Measurements from ENCODE around the gene AMHR2. TPM values are rescaled to one million over a fixed set of nuclear protein-coding genes. Genes with fewer than 3 reads are reported as not detected.
"Not testable (repeated sequence)": the region's sequence is repeated elsewhere in the genome, so short reads cannot be mapped to it uniquely, and the experiment has no call there.

The AMHR2 gene
- total RNA-seq, 1 donor from 2014 or later = 0.46 TPM

GRCh38 chr12:53410951-53411350 is 12.7 kb upstream of the AMHR2 start:
- Histone ChIP-seq H3K27ac (no peak overlapping the region), H3K4me3 (no peak overlapping the region), H3K27me3 (no peaks in the 10 kb centered on the region), H3K4me1 (peaks cover 5% of the 10 kb centered on the region), H3K36me3 (peaks cover 75% of the 10 kb centered on the region), H3K9me3 (no peaks in the 10 kb centered on the region)
- no peak for TF ChIP-seq CTCF (IDR thresholded peaks at IDR 0.05)
- intact Hi-C loops (cut with DNase I) = no loop called here
- DNase-seq (no peak), ATAC-seq (no peak)

GRCh38 chr12:53413485-53414204 is 10.0 kb upstream of the AMHR2 start:
- DNase-seq (no peak), ATAC-seq (no peak)
- H3K27me3 ChIP-seq = no peaks in the 10 kb centered on the region
- peaks cover 50% of the 10 kb centered on the region for H3K36me3 ChIP-seq
- no peaks in the 10 kb centered on the region for H3K9me3 ChIP-seq
- no peak overlapping the region for H3K4me3 ChIP-seq
- peaks cover 5% of the 10 kb centered on the region for H3K4me1 ChIP-seq
- no peak for TF ChIP-seq CTCF (IDR thresholded peaks at IDR 0.05)
- no peak overlapping the region for H3K27ac ChIP-seq
- intact Hi-C loops (cut with DNase I) = no loop called here

GRCh38 chr12:53414756-53415417 is 8.8 kb upstream of the AMHR2 start:
- intact Hi-C loops (cut with DNase I) = no loop called here
- no peak for TF ChIP-seq CTCF (IDR thresholded peaks at IDR 0.05)
- H3K4me1 ChIP-seq = peaks cover 5% of the 10 kb centered on the region
- ATAC-seq (no peak), DNase-seq (no peak)
- no peaks in the 10 kb centered on the region for H3K27me3 ChIP-seq
- H3K36me3 ChIP-seq = peaks cover 38% of the 10 kb centered on the region
- H3K27ac ChIP-seq = no peak overlapping the region
- H3K9me3 ChIP-seq = no peaks in the 10 kb centered on the region
- no peak overlapping the region for H3K4me3 ChIP-seq

GRCh38 chr12:53415752-53416389 is 7.8 kb upstream of the AMHR2 start:
- peaks cover 28% of the 10 kb centered on the region for H3K36me3 ChIP-seq
- not testable (repeated sequence) for DNase-seq, H3K27ac ChIP-seq

GRCh38 chr12:53417291-53417816 is 6.3 kb upstream of the AMHR2 start:
- H3K9me3 ChIP-seq; DNase-seq; H3K4me3 ChIP-seq; H3K27me3 ChIP-seq; intact Hi-C loops (cut with DNase I); H3K27ac ChIP-seq; H3K4me1 ChIP-seq: not testable (repeated sequence)
- peaks cover 13% of the 10 kb centered on the region for H3K36me3 ChIP-seq
- peak; percentile 22 for ATAC-seq

More at GRCh38 chr12:53415752-53416389, 7.8 kb upstream of the AMHR2 start:
- ATAC-seq = peak; percentile 46
- H3K9me3 ChIP-seq; H3K27me3 ChIP-seq; H3K4me3 ChIP-seq; H3K4me1 ChIP-seq; intact Hi-C loops (cut with DNase I): not testable (repeated sequence)

GRCh38 chr12:53418221-53418620 is 5.4 kb upstream of the AMHR2 start:
- DNase-seq = no peak
- no peak overlapping the region for H3K4me3 ChIP-seq
- no peak for TF ChIP-seq CTCF (IDR thresholded peaks at IDR 0.05)
- peaks cover 3% of the 10 kb centered on the region for H3K4me1 ChIP-seq
- H3K27ac ChIP-seq = no peak overlapping the region
- no peaks in the 10 kb centered on the region for H3K27me3 ChIP-seq
- intact Hi-C loops (cut with DNase I) = no loop called here
- peaks cover 10% of the 10 kb centered on the region for H3K36me3 ChIP-seq
- ATAC-seq = no peak
- H3K9me3 ChIP-seq = no peaks in the 10 kb centered on the region
